Gastrocnemius medialis (tissue), 4 donors: Measurements from ENCODE around the gene ORAI2.

ENCODE experiments used
- CTCF ChIP-seq, 5 experiments: fragments of 450-650 bp in 3 of 5; fragments of 200-600 bp in 2 of 5; sonication (generic) in 2 of 5; IDR thresholded peaks in 4 of 5; conservative IDR thresholded peaks in 1 of 5; 1 replicate in 4 of 5; 2 replicates in 1 of 5; pipeline ENCODE4 v1.5.1; 2016 to 2019; ENCODE audit warnings: antibody characterized with exemption in 5 of 5, mild to moderate bottlenecking in 3 of 5, moderate library complexity in 3 of 5
- POLR2A ChIP-seq, 2 donors: fragments of 450-650 bp; IDR thresholded peaks; one replicate each; pipeline ENCODE4 v1.6.1; 2017; ENCODE audit warnings: antibody characterized with exemption in 2 of 2, mild to moderate bottlenecking in 2 of 2, moderate library complexity in 2 of 2

GRCh38 chr7:102471791-102472125 is 38.4 kb downstream of the ORAI2 start:
- TF ChIP-seq CTCF (IDR thresholded peaks at IDR 0.05 in 4 of 5, conservative IDR thresholded peaks at IDR 0.05 in 1 of 5) = no peak
- no peak for TF ChIP-seq POLR2A (IDR thresholded peaks at IDR 0.05)
